Central memory CD4-positive, alpha-beta T cell (primary cell): ENCODE measurements around the gene TADA1.
A peak's percentile ranks its signal among the peaks of the same experiment; 100 is the strongest.
"Not testable (repeated sequence)": the region's sequence is repeated elsewhere in the genome, so short reads cannot be mapped to it uniquely, and the experiment has no call there.

Experiments
- DNase-seq: peaks from one replicate; pipeline ENCODE4 v3.0.0; 2022

TADA1 gene

DNA sequence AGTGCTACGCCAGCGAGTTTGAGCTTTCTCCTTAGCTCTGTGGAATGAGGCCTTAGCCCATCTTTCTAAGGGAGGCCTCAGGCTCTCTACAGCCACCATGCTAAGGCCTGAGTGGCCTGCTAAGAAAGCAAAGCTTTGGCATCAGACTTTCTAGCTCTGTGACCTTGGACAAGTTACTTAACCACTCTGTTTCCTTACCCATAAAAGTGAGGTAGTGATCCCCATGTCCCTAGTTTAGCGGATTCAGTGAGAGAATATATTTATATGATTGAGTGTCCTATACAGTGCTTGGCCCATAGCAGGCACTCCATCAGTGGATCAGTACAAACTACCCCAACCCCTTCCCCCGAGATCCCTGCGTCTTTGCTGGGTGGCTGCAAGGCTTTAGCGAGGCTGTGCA lies 32.7 kb downstream of the TADA1 start:
- DNase-seq, result no peak

DNA sequence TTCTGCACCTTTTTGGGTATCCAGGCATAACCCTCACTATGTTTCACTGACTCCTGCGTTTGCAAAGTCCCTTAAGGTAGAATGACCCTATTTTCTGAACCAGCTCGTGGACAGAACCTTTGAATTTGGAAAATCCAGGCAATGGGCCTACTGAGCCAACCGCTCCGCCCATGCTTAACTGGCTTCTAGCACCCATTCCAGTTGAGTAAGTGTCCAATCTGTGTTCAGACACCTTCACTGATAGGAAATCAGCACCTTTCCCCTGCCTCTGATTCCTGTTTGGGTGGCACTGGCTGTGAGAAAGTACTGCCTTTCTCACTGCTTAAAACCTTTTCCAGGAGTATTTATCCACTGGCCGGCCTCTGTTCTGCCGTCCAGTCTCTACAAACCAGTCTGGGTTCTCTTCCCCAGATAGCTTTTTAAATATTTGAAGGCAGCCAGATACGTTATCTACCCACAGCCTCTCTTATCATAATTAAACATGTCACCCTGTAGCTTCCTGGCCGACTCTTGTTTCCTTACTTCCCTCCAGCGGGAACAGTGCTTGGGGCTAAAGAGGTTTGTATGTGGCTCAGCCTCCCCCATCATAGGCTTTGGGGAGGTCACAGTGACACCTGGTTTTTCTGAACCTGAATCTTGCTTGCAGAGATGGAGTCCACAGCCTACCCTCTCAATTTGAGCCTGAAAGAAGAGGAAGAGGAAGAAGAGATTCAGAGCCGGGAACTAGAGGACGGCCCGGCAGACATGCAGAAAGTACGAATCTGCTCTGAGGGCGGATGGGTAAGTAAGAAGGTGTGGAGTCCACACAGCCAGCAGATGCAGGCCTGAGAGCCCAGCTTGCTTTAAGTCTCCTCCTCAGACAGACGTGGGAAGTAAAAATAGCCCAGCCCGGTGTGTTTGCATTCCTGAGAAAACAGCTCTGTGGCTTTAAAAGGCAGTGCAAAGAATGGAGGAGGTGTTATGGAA lies 35.5 kb downstream of the TADA1 start:
- DNase-seq, result no peak

GRCh38 chr1:166839600-166840308 lies 36.3 kb downstream of the TADA1 start:
- peak; percentile 47 for DNase-seq

DNA sequence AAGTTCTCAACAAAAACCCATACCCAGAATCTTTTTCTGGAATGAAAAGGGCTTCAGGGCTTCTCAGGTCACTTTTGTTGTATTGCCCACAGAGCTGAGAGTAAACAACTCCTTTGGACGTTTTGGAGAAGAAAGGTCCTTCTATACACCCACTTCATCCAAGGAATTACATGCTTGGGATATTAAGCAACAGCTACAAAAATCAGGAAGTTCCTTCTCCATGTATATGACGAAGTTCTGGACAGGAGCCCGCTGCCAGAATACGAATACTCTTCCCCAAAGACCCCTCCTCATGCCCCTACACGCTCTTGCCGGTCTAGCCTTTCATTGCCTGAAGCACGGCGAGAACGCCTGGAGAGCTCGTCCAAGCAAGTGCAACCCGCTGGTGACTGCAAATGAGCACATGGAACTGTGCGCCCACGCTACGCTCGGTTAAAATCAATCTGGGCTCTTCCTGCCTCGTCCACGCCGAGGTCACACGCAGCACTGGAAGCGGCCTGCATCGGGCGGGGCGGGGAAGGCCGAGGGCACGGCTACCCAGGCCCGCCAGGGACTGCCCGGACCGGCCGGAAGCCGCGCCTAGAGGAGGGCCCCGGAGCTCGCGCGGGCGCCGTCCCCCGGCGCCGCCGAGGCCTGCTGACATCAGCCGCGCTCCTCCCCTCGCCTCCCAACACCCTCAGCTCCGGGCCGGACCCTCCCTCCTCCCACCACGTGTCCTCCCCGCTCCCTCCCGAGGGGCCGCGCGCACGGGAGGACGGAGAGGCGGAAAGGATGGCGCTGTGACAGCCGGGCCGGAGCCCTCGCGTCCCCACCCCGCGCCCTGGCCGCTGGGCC lies 37.1 kb downstream of the TADA1 start, which contains the start of gene POGK:
Gene POGK (plus strand): TSS at position 710 of the 834 bp plus-strand sequence. CDS start 1,482 bp downstream, outside the sequence.
- peak; percentile 80 for DNase-seq

GRCh38 chr1:166836733-166837132 lies 39.3 kb downstream of the TADA1 start:
- DNase-seq, result no peak

GRCh38 chr1:166829762-166830161 lies 46.3 kb downstream of the TADA1 start:
- not testable (repeated sequence) for DNase-seq

GRCh38 chr1:166827426-166827825 lies 48.6 kb downstream of the TADA1 start:
- no peak for DNase-seq

DNA sequence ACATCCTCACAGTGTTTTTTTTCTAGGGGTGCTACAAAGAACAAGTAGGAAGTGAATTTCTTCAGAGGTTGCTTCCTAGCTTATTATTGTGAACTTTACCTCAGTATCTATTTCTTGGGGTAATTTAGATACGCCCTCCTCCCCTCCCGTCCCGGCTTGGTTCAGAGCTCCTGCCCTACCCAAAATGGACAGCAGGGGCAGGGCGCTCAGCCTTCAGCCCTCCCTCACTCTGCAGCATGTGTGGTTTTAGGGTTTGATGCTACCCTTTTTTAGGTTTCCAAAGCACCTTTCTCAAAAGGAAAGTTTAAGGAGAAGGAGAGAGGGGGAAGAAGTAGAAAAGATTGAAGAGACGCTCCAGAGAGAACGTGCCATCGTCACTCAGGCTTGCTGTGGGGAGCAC lies 53.7 kb downstream of the TADA1 start:
- no peak for DNase-seq

GRCh38 chr1:166819974-166820373 lies 56.1 kb downstream of the TADA1 start:
- no peak for DNase-seq

- no peak for DNase-seq
Measured at GRCh38 chr1:166814611-166815010, 61.5 kb downstream of the TADA1 start.

DNA sequence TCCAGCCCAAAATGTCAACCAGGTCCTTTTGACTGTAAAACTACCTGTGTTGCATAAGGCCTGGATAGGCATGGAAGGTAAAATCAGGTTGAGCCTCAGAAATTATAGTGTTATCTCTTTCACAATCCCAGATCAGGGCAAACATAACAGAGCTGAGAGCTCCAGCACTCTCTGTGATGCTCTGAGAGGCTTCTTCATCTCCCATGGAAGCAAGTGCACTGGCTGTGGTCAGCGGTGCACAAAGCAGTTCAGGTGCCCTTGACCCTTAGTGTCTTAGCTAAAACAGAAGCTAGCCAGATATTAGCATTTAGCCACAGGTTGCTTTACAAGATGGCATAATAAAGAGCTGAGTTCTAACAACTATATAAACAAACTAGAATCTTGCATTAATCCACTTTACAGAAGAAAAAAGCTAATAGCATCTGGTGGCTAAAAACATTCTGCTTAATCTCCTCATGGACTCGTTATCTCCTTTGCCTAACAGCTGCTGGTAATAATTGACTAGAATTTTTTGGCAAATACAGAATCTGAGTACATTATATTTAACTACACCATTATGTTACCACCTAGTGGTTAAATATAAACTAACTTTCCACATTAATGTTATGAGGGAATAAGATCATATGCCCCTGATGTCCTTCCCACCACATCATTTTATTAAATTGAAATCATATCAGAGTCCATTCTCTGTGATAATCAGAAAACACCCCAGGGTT lies 62.4 kb downstream of the TADA1 start:
- DNase-seq, result no peak

DNA sequence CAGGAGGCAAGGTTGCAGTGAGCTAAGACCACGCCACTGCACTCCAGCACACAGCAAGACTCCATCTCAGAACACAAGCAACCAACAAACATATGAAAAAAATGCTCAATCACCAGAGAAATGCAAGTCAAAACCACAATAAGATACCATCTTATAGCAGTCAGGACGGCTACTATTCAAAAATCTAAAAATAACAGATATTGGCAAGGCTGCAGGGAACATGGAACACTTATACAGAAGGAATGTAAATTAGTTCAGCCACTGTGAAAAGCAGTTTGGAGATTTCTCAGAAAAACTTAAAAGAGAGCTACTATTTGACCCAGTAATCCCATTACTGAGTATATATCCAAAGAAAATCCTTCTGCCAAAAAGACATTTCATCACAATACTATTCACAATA lies 64.4 kb downstream of the TADA1 start:
- no peak for DNase-seq

GRCh38 chr1:166808952-166809351 lies 67.1 kb downstream of the TADA1 start:
- no peak for DNase-seq
